ENCODE data around the gene IGF2BP2. TPM values are rescaled to one million over a fixed set of nuclear protein-coding genes. Genes with fewer than 3 reads are reported as not detected.

IGF2BP2 gene
- 96.7 and 101 TPM in 2 replicates for total RNA-seq
- long read RNA-seq, partial matches to known transcripts = 9 of 22 reads
- long read RNA-seq, other reads (novel, unspliced or antisense) = 10 of 22 reads

- no peak for TF ChIP-seq CTCF (IDR thresholded peaks at IDR 0.05)
- peaks cover 12% of the 10 kb centered on the region for H3K36me3 Mint-ChIP-seq (ENCODE audit: unreplicated experiment)
- peaks cover 4% of the 10 kb centered on the region for H3K9me3 Mint-ChIP-seq (ENCODE audit: unreplicated experiment)
- H3K4me3 Mint-ChIP-seq (ENCODE audit: unreplicated experiment) = peak within 1 kb of the TSS; percentile 91
- H3K4me1 Mint-ChIP-seq (ENCODE audit: unreplicated experiment) = peaks cover 34% of the 10 kb centered on the region
- H3K27me3 Mint-ChIP-seq (ENCODE audit: unreplicated experiment) = no peaks in the 10 kb centered on the region
- DNase-seq (ENCODE audit: extremely low spot score, unreplicated experiment) = peak; percentile 94
- peak within 1 kb of the TSS; percentile 97 for H3K27ac Mint-ChIP-seq (ENCODE audit: unreplicated experiment)
These were observed at the start of gene IGF2BP2 for GRCh38 chr3:185825006-185825638. TSS of gene IGF2BP2 (minus strand) at chr3:185825042. CDS start at chr3:185824960, 82 bp downstream.

GRCh38 chr3:185874119-185874518 is 49.3 kb upstream of the IGF2BP2 start:
- Mint-ChIP-seq H3K4me1 (ENCODE audit: unreplicated experiment) (peaks cover 2% of the 10 kb centered on the region), H3K27ac (ENCODE audit: unreplicated experiment) (no peak overlapping the region)
- no peak for DNase-seq (ENCODE audit: extremely low spot score, unreplicated experiment)

DNA sequence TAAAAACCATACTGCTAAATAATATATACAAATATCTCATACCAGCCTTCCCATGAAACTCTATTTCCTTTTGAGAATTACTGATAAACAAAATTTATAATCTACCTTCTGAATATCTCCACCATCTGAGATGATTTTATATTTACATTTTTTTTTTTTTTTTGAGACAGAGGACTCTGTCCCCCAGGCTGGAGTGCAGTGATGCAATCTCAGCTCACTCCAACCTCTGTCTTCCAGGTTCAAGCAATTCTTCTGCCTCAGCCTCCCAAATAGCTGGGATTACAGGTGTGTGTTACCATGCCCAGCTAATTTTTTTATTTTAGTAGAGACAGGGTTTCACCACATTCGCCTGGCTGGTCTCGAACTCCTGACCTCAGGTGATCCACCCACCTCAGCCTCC is 42.8 kb upstream of the IGF2BP2 start:
- peaks cover 5% of the 10 kb centered on the region for H3K9me3 Mint-ChIP-seq (ENCODE audit: unreplicated experiment)
- peaks cover 13% of the 10 kb centered on the region for H3K27me3 Mint-ChIP-seq (ENCODE audit: unreplicated experiment)
- peaks cover 3% of the 10 kb centered on the region for H3K36me3 Mint-ChIP-seq (ENCODE audit: unreplicated experiment)
- H3K4me3 Mint-ChIP-seq (ENCODE audit: unreplicated experiment) = no peak overlapping the region
- no peak for TF ChIP-seq CTCF (IDR thresholded peaks at IDR 0.05)
- no peak overlapping the region for H3K27ac Mint-ChIP-seq (ENCODE audit: unreplicated experiment)
- DNase-seq (ENCODE audit: extremely low spot score, unreplicated experiment) = no peak
- H3K4me1 Mint-ChIP-seq (ENCODE audit: unreplicated experiment) = no peaks in the 10 kb centered on the region

More at GRCh38 chr3:185874119-185874518, 49.3 kb upstream of the IGF2BP2 start:
- no peak for TF ChIP-seq CTCF (IDR thresholded peaks at IDR 0.05)
- Mint-ChIP-seq H3K27me3 (ENCODE audit: unreplicated experiment) (peaks cover 5% of the 10 kb centered on the region), H3K4me3 (ENCODE audit: unreplicated experiment) (no peak overlapping the region), H3K9me3 (ENCODE audit: unreplicated experiment) (no peaks in the 10 kb centered on the region), H3K36me3 (ENCODE audit: unreplicated experiment) (no peaks in the 10 kb centered on the region)

- H3K9me3 Mint-ChIP-seq (ENCODE audit: unreplicated experiment) = peaks cover 5% of the 10 kb centered on the region
- H3K27me3 Mint-ChIP-seq (ENCODE audit: unreplicated experiment) = peaks cover 13% of the 10 kb centered on the region
- peaks cover 3% of the 10 kb centered on the region for H3K36me3 Mint-ChIP-seq (ENCODE audit: unreplicated experiment)
- TF ChIP-seq CTCF (IDR thresholded peaks at IDR 0.05) = no peak
- H3K27ac Mint-ChIP-seq (ENCODE audit: unreplicated experiment) = no peak overlapping the region
- no peak for DNase-seq (ENCODE audit: extremely low spot score, unreplicated experiment)
- no peaks in the 10 kb centered on the region for H3K4me1 Mint-ChIP-seq (ENCODE audit: unreplicated experiment)
- H3K4me3 Mint-ChIP-seq (ENCODE audit: unreplicated experiment) = no peak overlapping the region
These were observed 42.2 kb upstream of the IGF2BP2 start for GRCh38 chr3:185866995-185867394.

- H3K36me3 Mint-ChIP-seq (ENCODE audit: unreplicated experiment) = peaks cover 3% of the 10 kb centered on the region
- no peak overlapping the region for H3K4me3 Mint-ChIP-seq (ENCODE audit: unreplicated experiment)
- peaks cover 5% of the 10 kb centered on the region for H3K9me3 Mint-ChIP-seq (ENCODE audit: unreplicated experiment)
- no peak for DNase-seq (ENCODE audit: extremely low spot score, unreplicated experiment)
- TF ChIP-seq CTCF (IDR thresholded peaks at IDR 0.05) = no peak
- H3K27ac Mint-ChIP-seq (ENCODE audit: unreplicated experiment) = no peak overlapping the region
- H3K4me1 Mint-ChIP-seq (ENCODE audit: unreplicated experiment) = no peaks in the 10 kb centered on the region
- peaks cover 13% of the 10 kb centered on the region for H3K27me3 Mint-ChIP-seq (ENCODE audit: unreplicated experiment)
These were observed 41.7 kb upstream of the IGF2BP2 start for GRCh38 chr3:185866555-185866954.

Measured in osteocyte (in vitro differentiated cells).